Measurements from ENCODE around the gene GIPC2. TPM values are rescaled to one million over a fixed set of nuclear protein-coding genes. Genes with fewer than 3 reads are reported as not detected.

Gene GIPC2
- total and polyA plus RNA-seq, 2 donors (not counting 3 experiments of a cell fraction or from before 2014, with no cell fraction given), result 2.8 to 9.6 TPM

- intact Hi-C loops (cut with micrococcal nuclease) (no loop called here), dilution Hi-C loops (cut with MboI; ENCODE audit: extremely low pct_ligation_motif_present, low sequenced_read_pairs) (no loop called here)
- H3K4me3 ChIP-seq (replicated peaks in 1 of 3; ENCODE audit: insufficient read depth in 1 of 3, low read depth in 1 of 3, low read length in 3 of 3), result no peak overlapping the region
- POLR2A ChIA-PET, result interaction anchor here (1.4 kb wide), 1 partner anchor 28 kb away, joined by 5 read pairs; the partner anchor contains the start of gene DNAJB4
- peaks cover 8% of the 10 kb centered on the region for H3K4me1 ChIP-seq (ENCODE audit: control insufficient read depth, extremely low read depth, insufficient read depth, low read length)
- no peak overlapping the region for H2AFZ ChIP-seq (ENCODE audit: low read depth, low read length)
- FAIRE-seq, result no peak
- H3K4me2 ChIP-seq (ENCODE audit: insufficient read depth, low read length), result no peak overlapping the region
- no TSS peak for BruUV-seq (replicated peaks)
- no peaks in the 10 kb centered on the region for H3K9me3 ChIP-seq (replicated peaks; ENCODE audit: control insufficient read depth, insufficient read depth, low read length)
- H4K20me1 ChIP-seq (replicated peaks; ENCODE audit: control insufficient read depth, extremely low read depth, insufficient read depth, low read length), result no peaks in the 10 kb centered on the region
- H3K9me1 ChIP-seq (replicated peaks; ENCODE audit: control insufficient read depth, extremely low read depth, insufficient read depth, low read length), result no peaks in the 10 kb centered on the region
- H3K27ac ChIP-seq (ENCODE audit: insufficient read depth, low read depth, low read length), result no peak overlapping the region
- CTCF ChIA-PET, result interaction anchor here (0.8 to 2.3 kb wide), 7 partner anchors 9 to 81 kb away, joined by 3 to 15 read pairs (median 3); no protein-coding TSS in a partner anchor
- no peak for DNase-seq (ENCODE audit: low read depth, low spot score)
- H3K79me2 ChIP-seq (ENCODE audit: control insufficient read depth, insufficient read depth, low read length), result no peaks in the 10 kb centered on the region
- no peaks in the 10 kb centered on the region for H3K36me3 ChIP-seq (ENCODE audit: control insufficient read depth in 2 of 2, extremely low read depth in 1 of 2, insufficient read depth in 2 of 2, low read length in 2 of 2)
- TF ChIP-seq MAX (IDR thresholded peaks at IDR 0.05; ENCODE audit: insufficient read depth, insufficient read length) (no peak), GATA2 (IDR thresholded peaks at IDR 0.05; ENCODE audit: insufficient read depth, insufficient read length, low read depth, low read length) (no peak), MYC (IDR thresholded peaks at IDR 0.05; ENCODE audit: low read depth, low read length) (no peak), POLR2AphosphoS5 (IDR thresholded peaks at IDR 0.05; ENCODE audit: insufficient read depth, low read depth, low read length) (no peak), EZH2 (IDR thresholded peaks at IDR 0.05; ENCODE audit: borderline replicate concordance, low read depth, low read length, severe bottlenecking) (no peak), POLR2A (IDR thresholded peaks at IDR 0.05; ENCODE audit: low read depth, low read length) (no peak)
- H3K9ac ChIP-seq (replicated peaks; ENCODE audit: extremely low read depth, insufficient read depth, low read length), result no peak overlapping the region
- no peaks in the 10 kb centered on the region for H3K27me3 ChIP-seq (ENCODE audit: control insufficient read depth in 2 of 2, insufficient read depth in 2 of 2, low read length in 2 of 2)
Measured at GRCh38 chr1:78032996-78033796, 12.6 kb upstream of the GIPC2 start.

- dilution Hi-C loops (cut with MboI; ENCODE audit: extremely low pct_ligation_motif_present, low sequenced_read_pairs), result no loop called here
- Histone ChIP-seq H3K9me3 (replicated peaks; ENCODE audit: control insufficient read depth, insufficient read depth, low read length) (no peaks in the 10 kb centered on the region), H3K4me3 (replicated peaks in 1 of 3; ENCODE audit: insufficient read depth in 1 of 3, low read depth in 1 of 3, low read length in 3 of 3) (no peak overlapping the region), H3K27me3 (ENCODE audit: control insufficient read depth in 2 of 2, insufficient read depth in 2 of 2, low read length in 2 of 2) (no peaks in the 10 kb centered on the region), H4K20me1 (replicated peaks; ENCODE audit: control insufficient read depth, extremely low read depth, insufficient read depth, low read length) (no peaks in the 10 kb centered on the region), H2AFZ (ENCODE audit: low read depth, low read length) (no peak overlapping the region), H3K9me1 (replicated peaks; ENCODE audit: control insufficient read depth, extremely low read depth, insufficient read depth, low read length) (no peaks in the 10 kb centered on the region), H3K27ac (ENCODE audit: insufficient read depth, low read depth, low read length) (no peak overlapping the region), H3K4me2 (ENCODE audit: insufficient read depth, low read length) (no peak overlapping the region), H3K4me1 (ENCODE audit: control insufficient read depth, extremely low read depth, insufficient read depth, low read length) (peaks cover 14% of the 10 kb centered on the region), H3K79me2 (ENCODE audit: control insufficient read depth, insufficient read depth, low read length) (no peaks in the 10 kb centered on the region), H3K36me3 (ENCODE audit: control insufficient read depth in 2 of 2, extremely low read depth in 1 of 2, insufficient read depth in 2 of 2, low read length in 2 of 2) (no peaks in the 10 kb centered on the region), H3K9ac (replicated peaks; ENCODE audit: extremely low read depth, insufficient read depth, low read length) (no peak overlapping the region)
- TF ChIP-seq FOS (IDR thresholded peaks at IDR 0.05; ENCODE audit: borderline replicate concordance, insufficient read depth, low read length) (no peak), JUN (IDR thresholded peaks at IDR 0.05; ENCODE audit: borderline replicate concordance, insufficient read depth, insufficient read length, low read depth) (no peak), POLR2AphosphoS5 (IDR thresholded peaks at IDR 0.05; ENCODE audit: insufficient read depth, low read depth, low read length) (no peak), EZH2 (IDR thresholded peaks at IDR 0.05; ENCODE audit: borderline replicate concordance, low read depth, low read length, severe bottlenecking) (no peak), POLR2A (IDR thresholded peaks at IDR 0.05; ENCODE audit: low read depth, low read length) (no peak), MYC (IDR thresholded peaks at IDR 0.05; ENCODE audit: low read depth, low read length) (no peak), MAX (IDR thresholded peaks at IDR 0.05; ENCODE audit: insufficient read depth, insufficient read length) (no peak), CTCF (IDR thresholded peaks at IDR 0.05; ENCODE audit: extremely low read depth in 1 of 2, insufficient read depth in 1 of 2, low read depth in 1 of 2, low read length in 2 of 2) (no peak)
- POLR2A ChIA-PET, result interaction anchor here (1.4 kb wide), 1 partner anchor 28 kb away, joined by 5 read pairs; the partner anchor contains the start of gene DNAJB4
- intact Hi-C loops (cut with micrococcal nuclease), result no loop called here
- CTCF ChIA-PET, result interaction anchor here (0.9 to 2.3 kb wide), 3 partner anchors 8 to 81 kb away, joined by 3 to 15 read pairs (median 4); no protein-coding TSS in a partner anchor
- no TSS peak for BruUV-seq (replicated peaks)
- FAIRE-seq (no peak), DNase-seq (ENCODE audit: low read depth, low spot score) (no peak)
Measured at GRCh38 chr1:78033797-78034172, 12.0 kb upstream of the GIPC2 start.
